NCI-H2196 (cell line): Measurements from ENCODE around the gene HEPH.
"Not testable (repeated sequence)": the region's sequence is repeated elsewhere in the genome, so short reads cannot be mapped to it uniquely, and the experiment has no call there.

ENCODE experiments used
- DNase-seq: peaks from one replicate; lab custom pipeline; 2025; ENCODE audit not compliant: unreplicated experiment; lab: John Stamatoyannopoulos, UW

Gene HEPH

DNA sequence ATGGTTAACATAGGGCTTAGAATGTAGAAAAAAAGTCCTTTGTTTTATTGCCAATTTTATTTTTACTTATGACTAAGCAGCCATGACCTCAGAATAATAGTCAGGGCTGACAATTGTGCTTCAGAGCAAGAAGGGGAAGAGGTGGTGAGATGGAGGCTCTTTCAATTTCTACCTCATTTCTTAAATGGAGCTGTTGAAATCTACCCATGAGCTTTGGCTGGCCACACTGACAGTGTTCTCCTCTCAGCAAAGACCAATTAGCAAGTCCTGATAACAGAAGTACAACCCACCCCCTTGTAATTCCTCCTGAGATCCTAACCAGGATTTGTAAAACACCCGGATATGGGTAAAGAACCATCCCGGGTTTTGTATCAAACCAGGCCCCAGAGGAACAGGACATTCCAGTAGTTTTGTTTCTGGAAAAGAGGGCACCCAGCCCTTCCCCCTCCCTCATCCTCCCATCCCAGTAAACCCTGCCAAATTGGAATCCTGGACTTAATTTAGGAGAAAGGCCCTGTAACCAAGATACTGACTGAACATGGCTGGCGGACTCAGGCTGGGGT, at the start of gene HEPH:
TSS of gene HEPH (plus strand) at position 399 of the 563 bp plus-strand sequence. CDS start 6,324 bp downstream, outside the sequence.
- DNase-seq: no peak

DNA sequence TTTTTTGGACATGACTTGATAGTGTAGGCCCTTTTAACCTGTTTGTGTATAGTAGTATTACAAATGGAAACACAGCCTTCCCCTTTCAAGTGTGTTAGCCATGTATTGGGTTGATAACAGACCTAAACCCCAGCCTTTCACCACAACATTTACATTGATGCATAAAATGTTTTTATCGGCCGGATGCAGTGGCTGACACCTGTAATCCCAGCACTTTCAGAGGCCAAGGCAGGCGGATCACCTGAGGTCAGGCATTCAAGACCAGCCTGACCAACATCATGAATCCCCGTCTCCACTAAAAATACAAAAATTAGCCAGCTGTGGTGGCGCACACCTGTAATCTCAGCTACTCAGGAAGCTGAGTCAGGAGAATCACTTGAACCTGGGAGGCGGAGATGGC, 45.3 kb upstream of the HEPH start:
- not testable (repeated sequence) for DNase-seq

DNA sequence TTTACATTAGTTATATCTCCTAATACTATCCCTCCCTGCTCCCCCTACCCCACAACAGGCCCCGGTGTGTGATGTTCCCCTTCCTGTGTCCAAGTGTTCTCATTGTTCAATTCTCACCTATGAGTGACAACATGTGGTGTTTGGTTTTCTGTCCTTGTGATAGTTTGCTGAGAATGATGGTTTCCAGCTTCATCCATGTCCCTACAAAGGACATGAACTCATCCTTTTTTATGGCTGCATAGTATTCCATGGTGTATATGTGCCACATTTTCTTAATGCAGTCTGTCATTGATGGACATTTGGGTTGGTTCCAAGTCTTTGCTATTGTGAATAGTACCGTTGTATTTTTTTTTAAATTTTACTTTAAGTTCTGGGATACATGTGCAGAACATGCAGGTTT, 42.7 kb upstream of the HEPH start:
- DNase-seq: not testable (repeated sequence)

DNA sequence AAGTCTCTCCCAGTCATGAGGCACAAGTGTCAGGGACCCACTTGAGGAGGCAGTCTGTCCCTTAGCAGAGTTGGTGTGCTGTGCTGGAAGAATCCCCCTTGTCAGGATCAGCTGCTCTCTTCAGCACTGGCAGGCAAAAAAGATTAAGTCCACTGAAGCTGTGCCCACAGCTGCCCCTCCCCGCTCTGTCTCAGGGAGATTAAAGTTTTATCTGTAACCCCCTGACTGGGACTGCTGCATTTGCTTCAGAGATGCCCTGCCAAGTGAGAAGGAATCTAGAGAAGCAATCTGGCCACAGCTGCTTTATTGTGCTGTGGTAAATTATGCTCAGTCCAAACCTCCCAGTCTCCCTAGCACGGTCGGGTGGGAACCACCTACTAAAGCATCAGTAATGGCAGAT, 37.4 kb upstream of the HEPH start:
- no peak for DNase-seq

DNA sequence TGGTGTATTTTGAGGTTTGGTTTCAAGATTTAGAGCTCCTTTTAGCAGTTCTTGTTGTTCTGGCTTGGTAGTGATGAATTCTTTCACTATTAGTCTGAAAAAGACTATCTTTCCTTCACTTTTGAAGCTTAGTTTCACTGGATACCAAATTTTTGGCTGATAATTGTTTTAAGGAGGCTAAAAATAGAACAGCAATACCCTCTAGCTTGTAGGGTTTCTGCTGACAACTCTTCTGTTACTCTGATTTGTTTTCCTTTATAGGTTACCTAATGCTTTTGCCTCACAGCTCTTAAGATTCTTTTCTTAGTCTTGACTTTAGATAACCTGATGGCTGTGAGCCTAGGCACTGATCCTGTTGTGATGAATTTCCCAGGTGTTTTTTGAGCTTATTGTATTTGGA, 33.6 kb upstream of the HEPH start:
- DNase-seq: no peak

DNA sequence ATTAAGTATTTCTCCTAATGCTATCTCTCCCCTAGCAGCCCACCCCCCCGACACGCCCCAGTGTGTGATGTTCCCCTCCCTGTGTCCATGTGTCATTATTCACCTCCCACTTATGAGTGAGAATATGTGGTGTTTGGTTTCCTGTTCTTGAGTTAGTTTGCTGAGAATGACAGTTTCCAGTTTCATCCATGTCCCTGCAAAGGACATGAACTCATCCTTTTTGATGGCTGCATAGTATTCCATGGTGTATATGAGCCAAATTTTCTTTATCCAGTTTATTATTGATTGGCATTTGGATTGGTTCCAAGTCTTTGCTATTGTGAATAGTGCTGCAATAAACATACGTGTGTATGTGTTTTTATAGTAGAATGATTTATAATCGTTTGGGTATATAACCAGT, 28.8 kb upstream of the HEPH start:
- DNase-seq: not testable (repeated sequence)

- DNase-seq: no peak
These were observed 21.7 kb upstream of the HEPH start for GRCh38 chrX:66142351-66142750.

DNA sequence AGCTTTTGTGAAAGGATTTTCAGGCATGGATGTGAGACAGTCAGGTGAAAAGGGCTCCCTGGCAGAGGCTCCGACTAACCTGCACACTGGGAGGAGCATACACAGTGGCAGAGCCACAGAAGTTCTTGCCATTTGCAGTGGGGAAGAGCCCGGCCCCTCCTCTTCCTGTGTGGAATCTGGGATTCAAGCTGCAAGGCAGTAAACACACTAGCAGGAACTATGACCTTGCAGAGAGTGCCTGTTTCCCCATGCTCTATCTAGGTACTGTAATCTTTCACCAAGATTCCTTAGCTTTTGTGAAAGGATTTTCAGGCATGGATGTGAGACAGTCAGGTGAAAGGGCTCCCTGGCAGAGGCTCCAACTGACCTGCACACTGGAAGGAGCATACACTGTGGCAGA, 19.8 kb upstream of the HEPH start:
- no peak for DNase-seq

- no peak for DNase-seq
These were observed 14.5 kb upstream of the HEPH start for GRCh38 chrX:66149519-66149918.

- DNase-seq: no peak
These were observed 13.9 kb upstream of the HEPH start for GRCh38 chrX:66150163-66150562.

DNA sequence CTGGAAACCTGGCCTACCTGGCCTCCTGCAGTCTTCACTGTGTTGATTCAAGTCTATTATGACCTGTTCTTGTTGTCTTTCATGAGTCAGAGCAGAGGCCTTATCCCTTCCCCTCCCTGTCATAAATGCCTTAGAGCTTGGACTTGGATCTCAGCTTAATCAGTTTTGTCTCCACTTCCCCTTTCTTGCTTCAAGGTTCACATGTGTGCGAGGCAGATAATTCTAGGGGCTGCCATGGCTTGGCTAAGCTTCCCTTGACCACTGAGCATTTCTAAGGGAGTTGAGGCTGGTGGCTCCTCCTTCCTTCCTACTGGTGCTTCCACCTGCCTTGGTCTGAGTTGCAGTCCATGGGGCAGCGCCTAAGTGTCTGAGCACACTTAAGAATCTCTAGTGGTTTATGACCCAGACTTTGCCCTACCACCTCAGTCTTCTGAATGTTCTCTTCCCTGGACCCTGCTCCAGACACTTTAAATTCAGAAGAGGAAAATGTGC, 1.7 kb upstream of the HEPH start:
- DNase-seq: no peak

DNA sequence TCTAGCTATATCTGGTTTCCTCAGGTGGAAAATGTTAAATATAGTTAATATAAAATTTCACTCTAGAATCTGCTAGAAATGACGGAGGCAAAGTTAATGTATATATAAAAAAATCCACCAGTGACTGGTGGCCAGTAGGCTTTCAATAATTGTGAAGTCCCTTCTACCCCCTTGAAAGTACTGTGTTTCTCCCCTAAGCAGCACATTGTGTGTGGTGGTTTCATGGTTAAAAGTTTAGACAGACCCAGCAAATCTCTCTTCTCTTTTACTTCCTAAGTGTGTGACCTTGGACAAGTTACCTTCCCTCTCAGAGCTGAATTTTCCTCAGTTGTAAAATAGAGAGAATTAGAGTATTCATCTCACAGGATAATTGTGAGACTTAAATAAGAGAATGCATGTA, 600 bp upstream of the HEPH start:
- DNase-seq: no peak

DNA sequence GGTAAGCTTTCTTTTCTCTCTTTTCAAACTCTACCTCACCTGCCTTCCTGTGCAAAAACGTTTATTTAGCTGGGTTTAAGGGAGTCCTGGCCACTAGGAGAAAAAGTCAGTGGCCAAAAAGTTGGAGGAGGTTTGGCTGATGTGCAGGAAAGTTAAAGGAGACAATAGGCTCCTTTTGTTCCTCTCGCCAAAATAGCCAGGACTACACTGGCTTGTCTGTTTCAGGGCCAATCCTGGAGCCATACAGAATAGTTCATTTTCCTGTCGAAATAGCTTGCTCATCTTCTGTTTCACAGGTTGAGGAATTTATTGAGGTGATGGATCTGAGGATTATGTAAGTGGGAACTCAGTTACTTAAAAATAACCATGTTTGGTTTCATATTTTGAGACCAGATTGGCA, 423 bp downstream of the HEPH start:
- DNase-seq: no peak

DNA sequence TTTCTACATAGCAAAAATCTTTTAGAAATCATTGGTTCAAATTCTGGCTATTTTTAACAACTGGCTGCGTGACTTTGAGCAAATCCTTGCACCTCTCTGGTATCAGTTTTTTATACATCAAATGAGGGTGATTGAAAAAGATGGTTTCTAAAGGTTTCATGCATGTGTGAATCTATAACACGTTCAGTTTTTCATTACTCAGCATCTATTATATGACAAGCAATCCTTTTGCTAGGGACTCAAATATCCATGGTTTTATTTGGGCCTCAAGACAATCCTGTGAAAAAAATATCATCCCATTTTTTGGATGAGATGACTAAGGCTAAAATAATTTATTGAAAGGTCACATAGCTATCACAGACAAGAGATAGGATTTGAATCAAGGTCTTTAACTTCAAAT, 884 bp downstream of the HEPH start:
- DNase-seq: no peak

- DNase-seq: no peak
These were observed 2.6 kb downstream of the HEPH start for GRCh38 chrX:66166671-66167070.

GRCh38 chrX:66167431-66167830, 3.4 kb downstream of the HEPH start:
- DNase-seq: no peak

- DNase-seq: no peak
These were observed 12.1 kb downstream of the HEPH start for GRCh38 chrX:66176134-66176533.

GRCh38 chrX:66191563-66191962, 27.5 kb downstream of the HEPH start:
- no peak for DNase-seq

GRCh38 chrX:66193821-66194220, 29.8 kb downstream of the HEPH start:
- no peak for DNase-seq

- no peak for DNase-seq
These were observed 36.1 kb downstream of the HEPH start for GRCh38 chrX:66200050-66200664.

GRCh38 chrX:66200855-66201795, 37.1 kb downstream of the HEPH start:
- DNase-seq: no peak

DNA sequence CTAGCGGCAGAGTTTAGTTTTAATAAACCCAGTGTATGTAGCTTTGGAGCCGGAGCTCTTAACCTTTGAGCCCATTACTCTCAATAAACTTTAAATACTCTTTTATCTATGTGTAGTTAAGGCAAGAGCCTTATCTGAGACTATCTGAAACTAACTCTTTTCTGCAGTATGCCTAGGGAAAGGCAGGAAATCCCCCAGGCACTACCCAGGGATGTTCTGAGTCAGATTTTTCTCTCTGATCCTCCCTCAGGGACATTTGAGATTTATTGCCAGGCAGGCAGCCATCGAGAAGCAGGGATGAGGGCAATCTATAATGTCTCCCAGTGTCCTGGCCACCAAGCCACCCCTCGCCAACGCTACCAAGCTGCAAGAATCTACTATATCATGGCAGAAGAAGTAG, 39.1 kb downstream of the HEPH start:
- no peak for DNase-seq
